Measurements from ENCODE around the gene TFDP2.

GRCh38 chr3:142022381-142022780 lies 127.0 kb downstream of the TFDP2 start:
- TF ChIP-seq FOXM1 (IDR thresholded peaks at IDR 0.05; ENCODE audit: borderline replicate concordance, low read depth) (no peak), ZBTB7A (IDR thresholded peaks at IDR 0.05; ENCODE audit: low read depth) (no peak), REST (IDR thresholded peaks at IDR 0.05; ENCODE audit: low read depth) (no peak), TCF12 (IDR thresholded peaks at IDR 0.05; ENCODE audit: low read depth) (no peak), TAF1 (IDR thresholded peaks at IDR 0.05; ENCODE audit: low read depth) (no peak), RAD21 (IDR thresholded peaks at IDR 0.05; ENCODE audit: low read depth) (0 out of 2 replicates have a peak, but pooled peaks have one; percentile 25), EP300 (IDR thresholded peaks at IDR 0.05; ENCODE audit: borderline replicate concordance) (no peak), YY1 (IDR thresholded peaks at IDR 0.05; ENCODE audit: low read depth) (no peak)
- TF ChIP-seq, protein P1, sequence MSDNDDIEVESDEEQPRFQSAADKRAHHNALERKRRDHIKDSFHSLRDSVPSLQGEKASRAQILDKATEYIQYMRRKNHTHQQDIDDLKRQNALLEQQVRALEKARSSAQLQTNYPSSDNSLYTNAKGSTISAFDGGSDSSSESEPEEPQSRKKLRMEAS (IDR thresholded peaks at IDR 0.05): no peak
